Astrocyte (in vitro differentiated cells and primary cell): ENCODE data around the gene HSD11B2. TPM values are rescaled to one million over a fixed set of nuclear protein-coding genes. Genes with fewer than 3 reads are reported as not detected.

Source experiments
- DNase-seq: peaks from one replicate; pipeline ENCODE4 v3.0.0-alpha.2; 2010; ENCODE audit warnings: low read depth
- FAIRE-seq: peaks from 2 replicates; lab custom pipeline; 2011; peaks lifted over from hg19 to GRCh38; lab: Jason Lieb, UNC
- H2AFZ ChIP-seq: 2 replicates; pipeline ENCODE4 v1.6.0; 2012; ENCODE audit warnings: low read depth, low read length, inconsistent platforms
- H3K27ac ChIP-seq: 2 replicates; pipeline ENCODE4 v1.5.1; 2011; ENCODE audit warnings: low read depth, low read length, inconsistent platforms
- H3K27me3 ChIP-seq: 2 replicates; pipeline ENCODE4 v1.6.0; 2011; ENCODE audit warnings: low read length, inconsistent platforms; ENCODE audit not compliant: insufficient read depth
- H3K36me3 ChIP-seq: 2 replicates; pipeline ENCODE4 v1.5.1; 2011; ENCODE audit warnings: low read length, inconsistent platforms; ENCODE audit not compliant: insufficient read depth
- H3K4me1 ChIP-seq: 2 replicates; pipeline ENCODE4 v1.5.1; 2011; ENCODE audit warnings: low read length, inconsistent platforms; ENCODE audit not compliant: insufficient read depth
- H3K4me2 ChIP-seq: 2 replicates; pipeline ENCODE4 v1.6.0; 2012; ENCODE audit warnings: low read length, inconsistent platforms
- H3K4me3 ChIP-seq: 2 replicates; pipeline ENCODE4 v1.5.1; 2011; ENCODE audit warnings: low read depth, mild to moderate bottlenecking, low read length, inconsistent platforms; ENCODE audit not compliant: insufficient read depth
- H3K79me2 ChIP-seq: 2 replicates; pipeline ENCODE4 v1.6.0; 2012; ENCODE audit warnings: mild to moderate bottlenecking, low read length, inconsistent platforms; ENCODE audit not compliant: insufficient read depth
- H3K9ac ChIP-seq: 2 replicates; pipeline ENCODE4 v1.6.0; 2012; ENCODE audit warnings: mild to moderate bottlenecking, low read length, inconsistent platforms
- H3K9me3 ChIP-seq: 2 replicates; pipeline ENCODE4 v1.5.1; 2012; ENCODE audit warnings: low read depth, mild to moderate bottlenecking, low read length, inconsistent platforms; ENCODE audit not compliant: insufficient read depth
- H4K20me1 ChIP-seq: 2 replicates; pipeline ENCODE4 v1.6.0; 2012; ENCODE audit warnings: low read length, inconsistent platforms; ENCODE audit not compliant: insufficient read depth
- H3K27ac Mint-ChIP-seq: one replicate; pipeline ENCODE4 v1.8.0; 2021; ENCODE audit warnings: mild to moderate bottlenecking, mixed read lengths; ENCODE audit not compliant: unreplicated experiment
- H3K27me3 Mint-ChIP-seq: one replicate; pipeline ENCODE4 v1.8.0; 2021; ENCODE audit warnings: low read depth, mixed read lengths; ENCODE audit not compliant: unreplicated experiment
- H3K36me3 Mint-ChIP-seq: one replicate; pipeline ENCODE4 v1.8.0; 2021; ENCODE audit warnings: low read depth, mixed read lengths; ENCODE audit not compliant: unreplicated experiment
- H3K4me1 Mint-ChIP-seq: one replicate; pipeline ENCODE4 v1.8.0; 2021; ENCODE audit warnings: low read depth, mixed read lengths; ENCODE audit not compliant: unreplicated experiment
- H3K4me3 Mint-ChIP-seq: one replicate; pipeline ENCODE4 v1.8.0; 2021; ENCODE audit warnings: mild to moderate bottlenecking, moderate library complexity, mixed read lengths; ENCODE audit not compliant: unreplicated experiment
- H3K9me3 Mint-ChIP-seq: one replicate; pipeline ENCODE4 v1.8.0; 2021; ENCODE audit warnings: mild to moderate bottlenecking, mixed read lengths; ENCODE audit not compliant: unreplicated experiment
- CTCF ChIP-seq: IDR thresholded peaks from 2 replicates; pipeline ENCODE4 v1.5.1; 2011; ENCODE audit warnings: low read depth, mild to moderate bottlenecking, inconsistent platforms, low read length, moderate library complexity; ENCODE audit not compliant: insufficient read depth
- EZH2 ChIP-seq: IDR thresholded peaks from 2 replicates; pipeline ENCODE4 v1.6.1; 2012; ENCODE audit warnings: mild to moderate bottlenecking, low read length, inconsistent platforms; ENCODE audit not compliant: insufficient read depth
- total RNA-seq: library from RNA; stranded (reverse); gene quantifications from 2 replicates; pipeline ENCODE4 v1.2.1, GENCODE V29; 2021

HSD11B2 gene
- total RNA-seq, 1 donor from 2014 or later = not detected

- H4K20me1 ChIP-seq = peaks cover 4% of the 10 kb centered on the region
- Mint-ChIP-seq H3K9me3 (no peaks in the 10 kb centered on the region), H3K27me3 (peaks cover 41% of the 10 kb centered on the region), H3K27ac (no peak overlapping the region), H3K4me3 (no peak overlapping the region), H3K36me3 (no peaks in the 10 kb centered on the region), H3K4me1 (no peaks in the 10 kb centered on the region)
- H3K4me3 ChIP-seq = no peak overlapping the region
- H3K27ac ChIP-seq = no peak overlapping the region
- peaks cover 3% of the 10 kb centered on the region for H3K27me3 ChIP-seq
- no peaks in the 10 kb centered on the region for H3K36me3 ChIP-seq
- FAIRE-seq = no peak
- peak overlapping the region; percentile 66 for H3K4me2 ChIP-seq
- no peak for DNase-seq
- peaks cover 17% of the 10 kb centered on the region for H3K4me1 ChIP-seq
- H3K79me2 ChIP-seq = no peaks in the 10 kb centered on the region
- TF ChIP-seq CTCF = no peak
- no peak for TF ChIP-seq EZH2
- H3K9me3 ChIP-seq = no peaks in the 10 kb centered on the region
- no peak overlapping the region for H3K9ac ChIP-seq
- no peak overlapping the region for H2AFZ ChIP-seq
Measured at GRCh38 chr16:67398546-67399217, 32.2 kb upstream of the HSD11B2 start.

GRCh38 chr16:67399218-67399733 lies 31.6 kb upstream of the HSD11B2 start:
- H3K4me3 Mint-ChIP-seq = no peak overlapping the region
- H3K4me1 ChIP-seq = peaks cover 16% of the 10 kb centered on the region
- peaks cover 2% of the 10 kb centered on the region for H3K4me1 Mint-ChIP-seq
- peaks cover 36% of the 10 kb centered on the region for H3K27me3 Mint-ChIP-seq
- H2AFZ ChIP-seq = no peak overlapping the region
- DNase-seq = no peak
- peak overlapping the region; percentile 66 for H3K4me2 ChIP-seq
- no peak overlapping the region for H3K4me3 ChIP-seq
- no peak overlapping the region for H3K9ac ChIP-seq
- H3K27me3 ChIP-seq = peaks cover 3% of the 10 kb centered on the region
- no peaks in the 10 kb centered on the region for H3K9me3 ChIP-seq
- no peaks in the 10 kb centered on the region for H3K36me3 ChIP-seq
- no peak for TF ChIP-seq EZH2
- TF ChIP-seq CTCF = peak; percentile 43
- no peaks in the 10 kb centered on the region for H3K79me2 ChIP-seq
- no peak for FAIRE-seq
- H3K9me3 Mint-ChIP-seq = no peaks in the 10 kb centered on the region
- H4K20me1 ChIP-seq = peaks cover 4% of the 10 kb centered on the region
- H3K36me3 Mint-ChIP-seq = no peaks in the 10 kb centered on the region
- H3K27ac Mint-ChIP-seq = no peak overlapping the region
- H3K27ac ChIP-seq = no peak overlapping the region
